GM20000 (cell line): ENCODE results near the gene HIPK4.

ENCODE experiments used
- DNase-seq: peaks from one replicate; pipeline ENCODE4 v3.0.0; 2012; ENCODE audit warnings: low spot score
- TF ChIP-seq, protein P1 (sequence below): IDR thresholded peaks from 2 replicates; pipeline ENCODE4 v1.5.1; 2012; ENCODE audit warnings: mild to moderate bottlenecking, control low read depth; ENCODE audit errors: extremely low read depth, missing control alignments

HIPK4 gene

DNA sequence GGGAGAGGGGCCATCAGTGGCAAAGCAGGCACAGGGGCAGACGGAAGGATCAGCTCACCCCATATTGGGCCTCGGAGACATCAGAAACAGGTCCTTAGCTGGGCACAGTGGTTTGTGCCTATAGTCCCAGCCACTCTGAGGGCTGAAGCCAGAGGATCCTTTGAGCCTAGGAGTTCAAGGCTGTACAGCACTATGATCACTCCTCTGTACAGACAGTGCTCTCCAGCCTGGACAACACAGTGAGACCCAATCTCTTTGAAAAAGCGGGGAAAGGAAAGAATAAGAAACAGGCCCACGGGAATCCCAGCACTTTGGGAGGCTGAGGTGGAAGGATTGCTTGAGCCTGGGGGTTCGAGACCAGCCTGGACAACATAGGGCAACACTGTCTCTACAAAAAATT, 29.8 kb upstream of the HIPK4 start:
- TF ChIP-seq, protein P1, sequence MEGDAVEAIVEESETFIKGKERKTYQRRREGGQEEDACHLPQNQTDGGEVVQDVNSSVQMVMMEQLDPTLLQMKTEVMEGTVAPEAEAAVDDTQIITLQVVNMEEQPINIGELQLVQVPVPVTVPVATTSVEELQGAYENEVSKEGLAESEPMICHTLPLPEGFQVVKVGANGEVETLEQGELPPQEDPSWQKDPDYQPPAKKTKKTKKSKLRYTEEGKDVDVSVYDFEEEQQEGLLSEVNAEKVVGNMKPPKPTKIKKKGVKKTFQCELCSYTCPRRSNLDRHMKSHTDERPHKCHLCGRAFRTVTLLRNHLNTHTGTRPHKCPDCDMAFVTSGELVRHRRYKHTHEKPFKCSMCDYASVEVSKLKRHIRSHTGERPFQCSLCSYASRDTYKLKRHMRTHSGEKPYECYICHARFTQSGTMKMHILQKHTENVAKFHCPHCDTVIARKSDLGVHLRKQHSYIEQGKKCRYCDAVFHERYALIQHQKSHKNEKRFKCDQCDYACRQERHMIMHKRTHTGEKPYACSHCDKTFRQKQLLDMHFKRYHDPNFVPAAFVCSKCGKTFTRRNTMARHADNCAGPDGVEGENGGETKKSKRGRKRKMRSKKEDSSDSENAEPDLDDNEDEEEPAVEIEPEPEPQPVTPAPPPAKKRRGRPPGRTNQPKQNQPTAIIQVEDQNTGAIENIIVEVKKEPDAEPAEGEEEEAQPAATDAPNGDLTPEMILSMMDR: no peak
- no peak for DNase-seq

DNA sequence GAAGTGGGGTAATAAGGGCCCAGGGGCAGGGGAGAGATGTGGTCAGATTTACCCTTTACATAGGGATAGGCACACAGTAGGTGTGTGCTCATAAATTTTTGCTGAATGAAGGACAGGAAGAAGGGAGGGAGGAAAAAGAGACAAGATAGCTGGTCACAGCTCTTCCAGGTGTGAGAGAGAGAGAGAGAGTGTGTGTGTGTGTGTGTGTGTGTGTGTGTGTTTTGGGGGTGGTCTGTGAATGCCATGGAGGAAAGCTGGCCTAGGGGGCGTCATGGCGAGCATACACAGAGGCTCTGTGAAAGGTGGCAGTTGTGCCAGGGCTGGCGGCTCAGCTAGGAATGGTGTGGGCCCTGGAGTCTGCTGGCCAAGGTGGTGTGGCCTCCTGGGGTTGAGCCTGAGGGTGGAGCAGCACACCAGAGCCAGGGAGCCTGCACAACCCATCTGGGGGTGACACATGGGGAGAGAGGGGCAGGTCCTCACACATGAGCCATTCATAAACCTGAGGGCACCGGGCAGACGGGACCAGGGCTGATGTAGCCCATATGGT, 29.2 kb upstream of the HIPK4 start:
- no peak for DNase-seq
- TF ChIP-seq, protein P1: no peak

- no peak for DNase-seq
- TF ChIP-seq, protein P1: no peak
Observed at GRCh38 chr19:40418040-40418439, 28.1 kb upstream of the HIPK4 start.

DNA sequence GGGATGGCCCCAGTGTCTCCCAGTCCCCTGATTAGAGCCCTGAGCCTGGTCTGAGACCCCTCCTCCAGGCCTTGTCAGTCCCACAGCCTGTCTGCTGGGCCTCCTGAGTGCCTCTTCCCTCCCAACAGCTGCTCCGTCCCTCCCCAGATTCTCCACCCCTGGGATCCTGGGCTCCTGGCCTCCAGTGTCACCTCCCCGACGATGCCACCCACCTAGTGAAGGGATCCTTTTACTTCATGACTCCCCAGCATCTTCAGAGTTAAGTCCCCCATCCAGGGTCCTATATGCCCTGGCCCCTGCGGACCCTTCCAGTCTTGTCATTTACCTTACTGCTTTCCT, 27.6 kb upstream of the HIPK4 start:
- TF ChIP-seq, protein P1: no peak
- no peak for DNase-seq

DNA sequence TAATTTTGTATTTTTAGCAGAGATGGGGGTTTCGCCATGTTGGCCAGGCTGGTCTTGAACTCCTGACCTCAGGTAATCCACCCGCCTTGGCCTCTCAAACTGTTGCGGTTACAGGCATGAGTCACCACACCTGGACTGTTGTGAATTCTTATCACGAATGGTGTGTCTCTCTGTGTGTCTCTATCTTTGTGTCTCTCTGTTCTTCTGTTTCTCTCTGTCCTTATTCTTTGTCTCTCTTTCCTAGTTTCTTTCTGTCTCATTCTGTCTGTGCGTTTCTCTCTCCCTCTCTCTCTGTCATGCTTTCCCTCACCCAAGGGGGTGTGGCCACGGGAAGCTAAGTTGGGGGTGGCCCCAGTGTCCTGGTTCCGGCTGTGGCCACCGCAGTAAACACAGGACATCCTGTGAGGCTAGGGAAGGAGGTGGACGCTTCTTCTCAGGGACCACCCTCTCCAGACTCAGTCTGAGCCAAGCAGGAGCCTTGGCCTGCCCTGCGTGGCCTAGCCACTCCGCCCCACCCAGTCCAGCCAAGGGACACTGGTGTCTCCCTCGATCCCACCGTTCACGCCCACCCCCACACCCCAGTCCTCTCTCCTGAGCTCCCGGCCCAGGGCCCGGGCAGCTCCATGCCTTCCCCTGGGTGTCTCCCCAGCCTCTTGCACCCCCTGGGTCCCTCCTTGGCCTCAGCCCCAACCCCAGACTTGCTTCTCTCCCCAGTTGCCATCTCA, 27.1 kb upstream of the HIPK4 start:
- no peak for DNase-seq
- TF ChIP-seq, protein P1: no peak

GRCh38 chr19:40415768-40416167, 25.8 kb upstream of the HIPK4 start:
- TF ChIP-seq, protein P1: no peak
- no peak for DNase-seq

DNA sequence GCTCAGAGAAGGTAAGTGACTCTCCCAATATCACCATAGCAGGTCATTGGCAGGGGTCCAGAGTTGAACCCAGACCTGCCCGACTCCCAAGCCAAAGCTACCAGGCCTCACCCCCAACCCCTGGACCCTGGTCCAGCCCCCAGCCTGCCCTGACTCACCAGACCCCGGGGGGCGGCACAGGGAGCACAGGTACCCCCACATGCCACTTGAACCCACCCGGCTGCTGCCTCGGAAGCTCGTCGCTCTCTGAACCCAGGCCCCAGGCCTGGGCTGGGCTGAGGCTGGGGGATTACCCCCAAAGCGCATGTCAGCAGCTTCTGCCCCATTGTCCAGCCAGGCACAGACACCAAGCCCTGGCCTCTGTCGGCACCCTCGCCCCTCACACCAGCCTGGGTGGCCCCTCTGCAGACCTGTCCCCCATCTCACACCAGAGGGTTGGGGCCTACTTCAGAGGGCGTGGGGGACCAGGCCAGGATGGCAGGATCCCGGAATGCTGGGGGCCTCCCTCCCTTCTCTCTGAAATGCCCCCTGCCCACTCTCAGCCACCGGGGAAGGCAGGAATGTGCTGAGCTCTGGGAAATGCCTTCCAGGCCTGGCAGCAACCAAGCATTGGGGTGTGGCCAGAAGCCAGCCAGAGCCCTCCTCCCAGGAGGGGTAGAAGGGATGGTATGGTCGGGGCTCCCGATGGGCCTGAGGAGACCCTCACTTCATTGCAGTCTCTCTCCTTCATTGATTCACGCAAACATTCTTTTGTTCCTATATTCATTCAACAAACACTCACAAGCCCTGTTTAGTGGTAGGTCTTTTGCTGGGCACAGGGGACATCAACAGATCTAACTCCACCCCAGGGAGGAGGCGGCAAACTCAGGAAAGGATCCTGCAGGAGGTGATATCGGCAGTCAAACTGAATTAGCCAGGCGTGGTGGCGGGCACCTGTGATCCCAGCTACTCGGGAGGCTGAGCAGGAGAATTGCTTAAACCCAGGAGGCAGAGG, 24.9 kb upstream of the HIPK4 start:
- DNase-seq: no peak
- TF ChIP-seq, protein P1: no peak
